Testis (tissue), 5 donors: ENCODE results near the gene GTF3C6. TPM values are rescaled to one million over a fixed set of nuclear protein-coding genes. Genes with fewer than 3 reads are reported as not detected.
A peak's percentile ranks its signal among the peaks of the same experiment; 100 is the strongest.

Experiments used
- DNase-seq: peaks from one replicate; pipeline ENCODE4 v3.0.0-alpha.2; 2019
- H3K27ac ChIP-seq, 2 donors: fragments of 200-600 bp; sonication (generic); one replicate each; pipeline ENCODE4 v1.5.1; 2019
- H3K27me3 ChIP-seq: fragments of 200-600 bp; sonication (generic); one replicate; pipeline ENCODE4 v1.5.1; 2019
- H3K36me3 ChIP-seq: fragments of 200-600 bp; sonication (generic); one replicate; pipeline ENCODE4 v1.5.1; 2017; ENCODE audit warnings: low read depth; ENCODE audit errors: missing control alignments
- H3K4me1 ChIP-seq: fragments of 200-600 bp; sonication (generic); one replicate; pipeline ENCODE4 v1.5.1; 2019
- H3K4me3 ChIP-seq, 2 donors: fragments of 200-600 bp; sonication (generic); one replicate each; pipeline ENCODE4 v1.5.1; 2017 to 2019
- H3K9me3 ChIP-seq: fragments of 200-600 bp; sonication (generic); one replicate; pipeline ENCODE4 v1.5.1; 2017
- CTCF ChIP-seq, 3 experiments: fragments of 450-650 bp in 2 of 3; fragments of 200-600 bp in 1 of 3; sonication (generic) in 1 of 3; IDR thresholded peaks; one replicate each; pipeline ENCODE4 v1.5.1; 2016 to 2019; ENCODE audit warnings: antibody characterized with exemption in 3 of 3, mild to moderate bottlenecking in 2 of 3, moderate library complexity in 1 of 3
- POLR2A ChIP-seq: fragments of 450-650 bp; IDR thresholded peaks from one replicate; pipeline ENCODE4 v1.6.1; 2017; ENCODE audit warnings: antibody characterized with exemption, mild to moderate bottlenecking, moderate library complexity
- WGBS, 2 donors: methylation state at CpG; one replicate each; pipeline ENCODE4 v1.1.5; 2018; 5-methylcytosine and 5-hydroxymethylcytosine counted together
- intact Hi-C: fragments of 100-400 bp; cut with DNase I; formaldehyde crosslinking; loops from one replicate; pipeline ENCODE4 v1.15.1; 2023; ENCODE audit warnings: low total_unique reads
- long read RNA-seq, 2 donors: transcript quantifications; one replicate each; lab custom pipeline, GENCODE V29; 2026
- polyA plus RNA-seq: library from polyadenylated mRNA; stranded (reverse); fragments of 350-450 nt; fragmentation: Illumina TruSeq; extraction: RNeasy Lipid Tissue Mini Kit (QIAGEN cat#74804); gene quantifications from one replicate; pipeline ENCODE4 v1.2.3, GENCODE V29; 2014; ENCODE audit warnings: low read depth, low replicate concordance; ENCODE audit not compliant: insufficient read depth
- total RNA-seq, 2 donors: library from RNA; depleted of rRNA; stranded (reverse); fragments of >200 nt; gene quantifications; one replicate each; pipeline ENCODE4 v1.2.3, GENCODE V29; 2016

Gene GTF3C6
- total RNA-seq (10 to 100 TPM; 76.4 to 84.0 TPM), polyA plus RNA-seq (103 TPM)
- long read RNA-seq, donor 1, transcript GTF3C6-201 (6 exons, 952 nt): major isoform, 72 of 154 reads
- long read RNA-seq, donor 1, partial matches to known transcripts: 82 of 154 reads
- long read RNA-seq, donor 1, other reads (novel, unspliced or antisense): 0 of 154 reads
- long read RNA-seq, donor 2, transcript GTF3C6-201 (6 exons, 952 nt): major isoform, 26 of 42 reads
- long read RNA-seq, donor 2, partial matches to known transcripts: 16 of 42 reads
- long read RNA-seq, donor 2, other reads (novel, unspliced or antisense): 0 of 42 reads

- TF ChIP-seq POLR2A: no peak
- no peak for TF ChIP-seq CTCF (IDR thresholded peaks at IDR 0.05)
- WGBS, 2 donors: 1% methylated on average over 56 to 70 of the region's 70 CpGs
- Histone ChIP-seq H3K4me1 (peaks cover 3% of the 10 kb centered on the region), H3K27ac (peak within 1 kb of the TSS; percentile 94 to 95), H3K4me3 (peak within 1 kb of the TSS; percentile 86 to 92), H3K9me3 (no peaks in the 10 kb centered on the region), H3K36me3 (no peaks in the 10 kb centered on the region), H3K27me3 (no peaks in the 10 kb centered on the region)
- intact Hi-C loops: no loop called here
- DNase-seq: peak; percentile 97
These were observed at the start of gene GTF3C6 for GRCh38 chr6:110958329-110959192. GTF3C6 (plus strand) TSS chr6:110958706; CDS start chr6:110958770, 64 bp downstream.

- 74 to 79% methylated on average over 3 of the region's 3 CpGs for WGBS, 2 donors
- Histone ChIP-seq H3K27me3 (no peaks in the 10 kb centered on the region), H3K4me1 (no peaks in the 10 kb centered on the region), H3K9me3 (no peaks in the 10 kb centered on the region), H3K27ac (no peak overlapping the region), H3K4me3 (no peak overlapping the region), H3K36me3 (no peaks in the 10 kb centered on the region)
- TF ChIP-seq CTCF (IDR thresholded peaks at IDR 0.05) (no peak), POLR2A (no peak)
- intact Hi-C loops: no loop called here
- no peak for DNase-seq
These were observed 27.7 kb upstream of the GTF3C6 start for GRCh38 chr6:110930781-110931180.

GRCh38 chr6:110933912-110934311 is 24.6 kb upstream of the GTF3C6 start:
- H3K27me3 ChIP-seq: no peaks in the 10 kb centered on the region
- TF ChIP-seq CTCF (IDR thresholded peaks at IDR 0.05): no peak
- no peak for TF ChIP-seq POLR2A
- H3K9me3 ChIP-seq: no peaks in the 10 kb centered on the region
- H3K36me3 ChIP-seq: no peaks in the 10 kb centered on the region
- intact Hi-C loops: no loop called here
- no peak for DNase-seq
- no peak overlapping the region for H3K27ac ChIP-seq
- no peak overlapping the region for H3K4me3 ChIP-seq
- no peaks in the 10 kb centered on the region for H3K4me1 ChIP-seq
- WGBS, 2 donors: 71 to 83% methylated on average over 2 of the region's 2 CpGs

- WGBS, 2 donors: 92 to 97% methylated on average over 1 of the region's 1 CpG
- intact Hi-C loops: no loop called here
- H3K4me1 ChIP-seq: no peaks in the 10 kb centered on the region
- TF ChIP-seq POLR2A: no peak
- no peak for TF ChIP-seq CTCF (IDR thresholded peaks at IDR 0.05)
- H3K9me3 ChIP-seq: no peaks in the 10 kb centered on the region
- H3K4me3 ChIP-seq: no peak overlapping the region
- H3K27me3 ChIP-seq: no peaks in the 10 kb centered on the region
- no peak for DNase-seq
- H3K36me3 ChIP-seq: no peaks in the 10 kb centered on the region
- no peak overlapping the region for H3K27ac ChIP-seq
These were observed 24.1 kb upstream of the GTF3C6 start for GRCh38 chr6:110934381-110934898.
